ENCODE data around the gene NGRN. TPM values are rescaled to one million over a fixed set of nuclear protein-coding genes. Genes with fewer than 3 reads are reported as not detected.

NGRN gene
- total RNA-seq, 1 experiment from 2014 or later: 114 TPM

DNA sequence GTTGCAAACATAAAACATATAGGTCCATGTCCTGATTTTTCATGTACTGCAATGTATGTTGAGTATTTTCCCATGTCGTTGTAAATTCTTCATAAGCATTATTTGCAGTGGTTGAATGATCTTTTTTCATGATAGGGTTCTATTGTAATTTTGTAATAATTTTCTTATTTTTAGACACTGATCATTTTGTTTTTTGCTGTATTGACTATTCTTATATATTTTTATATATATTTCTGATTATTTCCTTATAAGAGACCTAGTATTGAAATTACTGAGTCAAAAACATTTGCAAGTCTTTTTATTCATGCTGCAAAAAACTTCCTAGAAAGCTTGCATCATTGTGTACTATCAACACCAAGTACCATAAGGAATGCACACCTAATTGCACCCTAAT, 55.4 kb downstream of the NGRN start:
- no TSS peak for BruUV-seq (replicated peaks)
- CTCF ChIA-PET: interaction anchor here (1.3 to 2.5 kb wide), 4 partner anchors 28 to 161 kb away, joined by 4 to 23 read pairs (median 12); no protein-coding TSS in a partner anchor
- intact Hi-C loops (cut with micrococcal nuclease; ENCODE audit: unreplicated experiment): loop anchor here (1.0 to 10.0 kb wide), 3 partner anchors 81 to 284 kb away; no protein-coding TSS in a partner anchor
- TF ChIP-seq, protein P1, sequence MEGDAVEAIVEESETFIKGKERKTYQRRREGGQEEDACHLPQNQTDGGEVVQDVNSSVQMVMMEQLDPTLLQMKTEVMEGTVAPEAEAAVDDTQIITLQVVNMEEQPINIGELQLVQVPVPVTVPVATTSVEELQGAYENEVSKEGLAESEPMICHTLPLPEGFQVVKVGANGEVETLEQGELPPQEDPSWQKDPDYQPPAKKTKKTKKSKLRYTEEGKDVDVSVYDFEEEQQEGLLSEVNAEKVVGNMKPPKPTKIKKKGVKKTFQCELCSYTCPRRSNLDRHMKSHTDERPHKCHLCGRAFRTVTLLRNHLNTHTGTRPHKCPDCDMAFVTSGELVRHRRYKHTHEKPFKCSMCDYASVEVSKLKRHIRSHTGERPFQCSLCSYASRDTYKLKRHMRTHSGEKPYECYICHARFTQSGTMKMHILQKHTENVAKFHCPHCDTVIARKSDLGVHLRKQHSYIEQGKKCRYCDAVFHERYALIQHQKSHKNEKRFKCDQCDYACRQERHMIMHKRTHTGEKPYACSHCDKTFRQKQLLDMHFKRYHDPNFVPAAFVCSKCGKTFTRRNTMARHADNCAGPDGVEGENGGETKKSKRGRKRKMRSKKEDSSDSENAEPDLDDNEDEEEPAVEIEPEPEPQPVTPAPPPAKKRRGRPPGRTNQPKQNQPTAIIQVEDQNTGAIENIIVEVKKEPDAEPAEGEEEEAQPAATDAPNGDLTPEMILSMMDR (IDR thresholded peaks at IDR 0.05; ENCODE audit: unreplicated experiment): no peak
- Mint-ChIP-seq H3K9me3 (ENCODE audit: low read depth, unreplicated experiment) (no peaks in the 10 kb centered on the region), H3K27ac (ENCODE audit: unreplicated experiment) (no peak overlapping the region), H3K4me1 (ENCODE audit: low read depth, unreplicated experiment) (peaks cover 21% of the 10 kb centered on the region), H3K36me3 (ENCODE audit: insufficient read depth, unreplicated experiment) (no peaks in the 10 kb centered on the region), H3K27me3 (ENCODE audit: unreplicated experiment) (no peaks in the 10 kb centered on the region), H3K4me3 (ENCODE audit: low read depth, unreplicated experiment) (no peak overlapping the region)
- no peak for DNase-seq

Other genes starting within 250 kb of the NGRN start
- gene IDH2, start 163.2 kb upstream of the NGRN start, total RNA-seq (2022): 96.1 and 108 TPM in 2 replicates
- gene SEMA4B, start 64.3 kb upstream of the NGRN start, total RNA-seq (2022): 67.3 and 73.0 TPM in 2 replicates
- gene CIB1, start 31.7 kb upstream of the NGRN start, total RNA-seq (2022): 82.8 and 86.7 TPM in 2 replicates
- 17.5 and 20.3 TPM in 2 replicates for gene GDPGP1, start 31.5 kb upstream of the NGRN start, total RNA-seq (2022)
- gene TTLL13, start 16.1 kb upstream of the NGRN start, total RNA-seq (2022): 0.29 and 0.71 TPM in 2 replicates
- gene ZNF774, start 86.6 kb downstream of the NGRN start, total RNA-seq (2022): 6.2 and 10.4 TPM in 2 replicates
- gene IQGAP1, start 122.6 kb downstream of the NGRN start, total RNA-seq (2022): 193 and 206 TPM in 2 replicates

All from Calu3 (cell line).